ENCODE measurements around the gene GBX2. TPM values are rescaled to one million over a fixed set of nuclear protein-coding genes. Genes with fewer than 3 reads are reported as not detected.

GBX2 gene
- not detected for polyA plus RNA-seq (2012; ENCODE audit: missing spikeins)

- no peak for DNase-seq (ENCODE audit: insufficient read length)
- no peak for FAIRE-seq
- TF ChIP-seq POLR2A (IDR thresholded peaks at IDR 0.05; ENCODE audit: low read depth, low read length) (no peak), POLR2AphosphoS5 (IDR thresholded peaks at IDR 0.05; ENCODE audit: low read depth, low read length) (no peak), TAF1 (IDR thresholded peaks at IDR 0.05; ENCODE audit: borderline replicate concordance, low read depth, low read length) (no peak)
These were observed at the start of gene GBX2 for GRCh38 chr2:236168110-236169080. GBX2 (minus strand) TSS chr2:236168386; CDS start chr2:236167971, 415 bp downstream.

GRCh38 chr2:236217926-236218325, 49.7 kb upstream of the GBX2 start:
- TF ChIP-seq POLR2A (IDR thresholded peaks at IDR 0.05; ENCODE audit: low read depth, low read length), result no peak
- TF ChIP-seq POLR2AphosphoS5 (IDR thresholded peaks at IDR 0.05; ENCODE audit: low read depth, low read length), result no peak
- no peak for TF ChIP-seq TAF1 (IDR thresholded peaks at IDR 0.05; ENCODE audit: borderline replicate concordance, low read depth, low read length)
- FAIRE-seq, result no peak

GRCh38 chr2:236216711-236217110, 48.5 kb upstream of the GBX2 start:
- TF ChIP-seq POLR2A (IDR thresholded peaks at IDR 0.05; ENCODE audit: low read depth, low read length) (no peak), TAF1 (IDR thresholded peaks at IDR 0.05; ENCODE audit: borderline replicate concordance, low read depth, low read length) (no peak), POLR2AphosphoS5 (IDR thresholded peaks at IDR 0.05; ENCODE audit: low read depth, low read length) (no peak)
- FAIRE-seq, result no peak

More at GRCh38 chr2:236217926-236218325, 49.7 kb upstream of the GBX2 start:
- DNase-seq (ENCODE audit: insufficient read length), result no peak

GRCh38 chr2:236215761-236216333, 47.7 kb upstream of the GBX2 start:
- DNase-seq (ENCODE audit: insufficient read length) (no peak), FAIRE-seq (no peak)
- no peak for TF ChIP-seq TAF1 (IDR thresholded peaks at IDR 0.05; ENCODE audit: borderline replicate concordance, low read depth, low read length)
- TF ChIP-seq POLR2AphosphoS5 (IDR thresholded peaks at IDR 0.05; ENCODE audit: low read depth, low read length), result no peak
- TF ChIP-seq POLR2A (IDR thresholded peaks at IDR 0.05; ENCODE audit: low read depth, low read length), result no peak

More at GRCh38 chr2:236216711-236217110, 48.5 kb upstream of the GBX2 start:
- DNase-seq (ENCODE audit: insufficient read length), result no peak

- FAIRE-seq (no peak), DNase-seq (ENCODE audit: insufficient read length) (no peak)
- no peak for TF ChIP-seq POLR2AphosphoS5 (IDR thresholded peaks at IDR 0.05; ENCODE audit: low read depth, low read length)
- TF ChIP-seq POLR2A (IDR thresholded peaks at IDR 0.05; ENCODE audit: low read depth, low read length), result no peak
- TF ChIP-seq TAF1 (IDR thresholded peaks at IDR 0.05; ENCODE audit: borderline replicate concordance, low read depth, low read length), result no peak
These were observed 47.0 kb upstream of the GBX2 start for GRCh38 chr2:236215196-236215595.

- no peak for TF ChIP-seq POLR2AphosphoS5 (IDR thresholded peaks at IDR 0.05; ENCODE audit: low read depth, low read length)
- TF ChIP-seq TAF1 (IDR thresholded peaks at IDR 0.05; ENCODE audit: borderline replicate concordance, low read depth, low read length), result no peak
- no peak for TF ChIP-seq POLR2A (IDR thresholded peaks at IDR 0.05; ENCODE audit: low read depth, low read length)
- FAIRE-seq, result no peak
These were observed 46.3 kb upstream of the GBX2 start for GRCh38 chr2:236214376-236214995.

GRCh38 chr2:236211296-236211695, 43.1 kb upstream of the GBX2 start:
- TF ChIP-seq TAF1 (IDR thresholded peaks at IDR 0.05; ENCODE audit: borderline replicate concordance, low read depth, low read length) (no peak), POLR2AphosphoS5 (IDR thresholded peaks at IDR 0.05; ENCODE audit: low read depth, low read length) (no peak)
- DNase-seq (ENCODE audit: insufficient read length) (no peak), FAIRE-seq (no peak)

More at GRCh38 chr2:236214376-236214995, 46.3 kb upstream of the GBX2 start:
- no peak for DNase-seq (ENCODE audit: insufficient read length)

- DNase-seq (ENCODE audit: insufficient read length), result no peak
- no peak for FAIRE-seq
- TF ChIP-seq TAF1 (IDR thresholded peaks at IDR 0.05; ENCODE audit: borderline replicate concordance, low read depth, low read length), result no peak
- TF ChIP-seq POLR2A (IDR thresholded peaks at IDR 0.05; ENCODE audit: low read depth, low read length), result no peak
- TF ChIP-seq POLR2AphosphoS5 (IDR thresholded peaks at IDR 0.05; ENCODE audit: low read depth, low read length), result no peak
These were observed 42.4 kb upstream of the GBX2 start for GRCh38 chr2:236210536-236210935.

GRCh38 chr2:236209996-236210395, 41.8 kb upstream of the GBX2 start:
- TF ChIP-seq TAF1 (IDR thresholded peaks at IDR 0.05; ENCODE audit: borderline replicate concordance, low read depth, low read length) (no peak), POLR2AphosphoS5 (IDR thresholded peaks at IDR 0.05; ENCODE audit: low read depth, low read length) (no peak), POLR2A (IDR thresholded peaks at IDR 0.05; ENCODE audit: low read depth, low read length) (no peak)
- FAIRE-seq (no peak), DNase-seq (ENCODE audit: insufficient read length) (no peak)

- DNase-seq (ENCODE audit: insufficient read length), result no peak
- FAIRE-seq, result no peak
- TF ChIP-seq TAF1 (IDR thresholded peaks at IDR 0.05; ENCODE audit: borderline replicate concordance, low read depth, low read length), result no peak
- TF ChIP-seq POLR2A (IDR thresholded peaks at IDR 0.05; ENCODE audit: low read depth, low read length), result no peak
- TF ChIP-seq POLR2AphosphoS5 (IDR thresholded peaks at IDR 0.05; ENCODE audit: low read depth, low read length), result no peak
These were observed 41.3 kb upstream of the GBX2 start for GRCh38 chr2:236209535-236209934.

Data from GM12892 (cell line).